GM19193 (cell line): ENCODE results near the gene SORCS2.

ENCODE experiments used
- POLR2A ChIP-seq: IDR thresholded peaks from 4 replicates; pipeline ENCODE4 v1.6.1; 2011; ENCODE audit not compliant: insufficient read depth, insufficient read length; ENCODE audit errors: extremely low read depth

Gene SORCS2

GRCh38 chr4:7631288-7632014 lies 439.1 kb downstream of the SORCS2 start:
- no peak for TF ChIP-seq POLR2A

GRCh38 chr4:7632341-7632740 lies 440.0 kb downstream of the SORCS2 start:
- TF ChIP-seq POLR2A = no peak

DNA sequence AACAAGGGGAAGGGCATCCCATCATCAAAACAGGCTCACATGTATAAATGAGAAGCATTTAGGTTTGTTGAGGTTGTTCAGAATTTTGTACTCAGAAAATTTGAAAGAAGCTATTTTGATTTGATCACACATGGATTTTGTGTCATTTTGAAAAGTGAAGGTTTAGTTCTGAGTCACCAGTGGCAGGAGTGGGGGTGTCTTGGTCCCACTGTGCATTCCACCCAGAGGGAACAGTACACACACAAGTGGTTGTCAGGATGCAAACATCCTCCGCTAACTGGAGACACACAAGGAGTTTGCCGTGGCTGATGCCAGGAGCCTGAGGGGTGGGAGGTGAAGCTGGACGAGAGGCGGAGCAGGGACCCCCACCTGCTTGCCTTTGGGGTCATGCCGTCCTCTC lies 440.6 kb downstream of the SORCS2 start:
- no peak for TF ChIP-seq POLR2A

GRCh38 chr4:7634661-7635251 lies 442.4 kb downstream of the SORCS2 start:
- no peak for TF ChIP-seq POLR2A

- TF ChIP-seq POLR2A = no peak
Observed at GRCh38 chr4:7635445-7636239, 443.3 kb downstream of the SORCS2 start.

GRCh38 chr4:7636240-7636508 lies 443.8 kb downstream of the SORCS2 start:
- TF ChIP-seq POLR2A = no peak

GRCh38 chr4:7637139-7637538 lies 444.8 kb downstream of the SORCS2 start:
- no peak for TF ChIP-seq POLR2A

DNA sequence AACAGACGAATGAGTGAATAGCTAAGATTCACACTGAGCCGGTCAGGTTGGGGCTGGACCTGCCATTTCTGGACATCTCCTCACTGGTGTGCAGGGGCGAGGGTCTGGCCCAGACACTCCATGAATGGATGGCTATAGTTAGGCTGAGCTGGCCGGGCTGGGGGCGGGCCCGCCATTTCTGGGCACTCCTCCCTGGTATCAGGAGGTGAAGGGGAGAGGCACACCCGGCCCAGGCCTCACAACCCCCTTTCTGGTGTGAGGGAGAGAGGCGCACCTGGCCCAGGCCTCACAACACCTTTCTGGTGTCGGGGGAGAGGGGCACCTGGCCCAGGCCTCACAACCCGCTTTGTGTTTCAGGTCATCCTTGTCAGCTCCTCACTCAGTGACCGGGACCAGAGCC lies 445.6 kb downstream of the SORCS2 start:
- no peak for TF ChIP-seq POLR2A

GRCh38 chr4:7638489-7638888 lies 446.2 kb downstream of the SORCS2 start:
- no peak for TF ChIP-seq POLR2A

GRCh38 chr4:7638984-7639789 lies 446.8 kb downstream of the SORCS2 start:
- no peak for TF ChIP-seq POLR2A

DNA sequence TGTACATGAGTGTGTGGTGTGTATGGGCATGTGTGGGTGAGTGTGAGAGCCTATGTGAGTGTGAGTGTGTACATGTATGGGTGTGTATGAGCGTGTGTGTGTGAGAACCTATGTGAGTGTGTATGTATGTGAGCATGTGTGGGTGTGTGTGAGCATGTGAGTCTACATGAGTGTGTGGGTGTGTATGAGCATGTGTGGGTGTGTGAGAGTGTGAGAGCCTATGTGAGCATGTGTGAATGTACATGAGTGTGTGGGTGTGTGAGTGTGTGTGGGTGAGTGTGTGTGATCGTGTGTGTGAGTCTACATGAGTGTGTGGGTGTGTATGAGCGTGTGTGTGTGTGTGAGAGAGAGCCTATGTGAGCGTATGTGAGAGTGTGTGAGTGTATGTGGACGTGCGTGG lies 447.8 kb downstream of the SORCS2 start:
- no peak for TF ChIP-seq POLR2A

DNA sequence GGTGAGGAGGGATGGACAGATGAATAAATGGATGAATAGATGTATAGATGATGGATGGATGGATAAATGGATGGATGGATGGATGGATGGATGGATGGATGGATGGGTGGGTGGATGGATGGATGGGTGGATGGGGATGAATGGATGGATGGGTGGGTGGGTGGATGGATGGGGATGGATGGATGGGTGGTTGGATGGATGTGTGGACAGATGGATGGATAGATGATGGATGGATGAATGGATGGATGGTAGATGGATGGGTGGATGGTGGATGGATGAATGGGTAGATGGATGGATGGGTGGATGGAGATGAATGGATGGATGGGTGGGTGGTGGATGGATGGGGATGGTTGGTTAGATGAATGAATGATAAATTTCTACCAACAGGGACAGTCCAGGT lies 449.4 kb downstream of the SORCS2 start:
- no peak for TF ChIP-seq POLR2A

DNA sequence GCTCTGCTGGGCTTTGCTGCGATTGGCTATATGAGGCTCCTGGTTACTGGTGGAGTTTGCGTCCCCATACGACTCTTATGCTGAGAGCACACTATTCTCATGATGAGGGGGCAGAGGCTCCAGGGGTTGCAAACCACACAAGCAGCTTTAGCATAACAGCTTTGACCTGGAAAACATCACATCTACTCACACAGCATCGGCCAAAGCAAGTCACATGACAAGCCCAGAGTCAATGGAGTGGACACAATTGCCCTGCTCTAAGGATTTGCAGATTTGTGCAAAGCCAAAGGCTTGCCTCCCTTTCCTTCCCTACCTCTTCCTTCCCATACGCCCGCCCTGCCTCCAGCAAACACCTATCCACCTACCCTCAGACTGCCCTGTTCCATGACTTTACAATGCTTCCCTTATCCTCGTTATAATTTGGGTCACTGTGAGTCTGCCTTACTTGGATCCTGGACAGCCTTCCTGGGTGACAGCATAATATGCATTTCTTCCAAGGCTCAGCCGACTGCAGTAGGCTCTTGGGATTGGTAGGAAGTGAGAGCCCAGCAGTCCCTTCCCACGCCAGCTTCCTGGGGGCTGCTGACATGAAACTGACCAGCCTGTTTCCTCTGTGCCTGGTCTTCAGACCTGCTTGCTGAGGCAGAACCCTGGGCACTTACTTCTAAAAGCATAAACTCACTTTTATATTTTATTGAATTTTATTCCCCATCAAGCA lies 450.6 kb downstream of the SORCS2 start:
- TF ChIP-seq POLR2A = no peak

GRCh38 chr4:7645158-7645557 lies 452.8 kb downstream of the SORCS2 start:
- no peak for TF ChIP-seq POLR2A

DNA sequence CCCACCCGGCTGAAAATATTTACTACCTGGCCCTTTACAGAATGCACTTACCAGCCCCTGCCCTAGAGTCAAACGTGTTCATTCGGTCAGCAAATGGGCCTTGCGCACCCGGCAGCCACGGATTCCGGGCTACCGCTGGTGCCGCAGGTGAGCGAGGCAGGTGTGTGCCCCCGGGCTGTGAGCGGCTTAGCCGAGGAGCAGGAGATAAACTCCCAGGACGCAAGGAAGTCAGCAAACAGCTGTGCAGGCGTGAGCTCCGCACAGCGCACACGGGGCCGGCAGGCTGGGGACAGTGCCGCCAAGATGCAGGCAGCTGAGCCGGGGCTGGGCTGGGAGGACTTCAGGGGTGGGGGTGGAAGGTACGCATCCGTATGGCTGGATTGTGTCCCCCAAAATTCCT lies 453.6 kb downstream of the SORCS2 start:
- no peak for TF ChIP-seq POLR2A
